ENCODE results near the gene PTGR3.

DNA sequence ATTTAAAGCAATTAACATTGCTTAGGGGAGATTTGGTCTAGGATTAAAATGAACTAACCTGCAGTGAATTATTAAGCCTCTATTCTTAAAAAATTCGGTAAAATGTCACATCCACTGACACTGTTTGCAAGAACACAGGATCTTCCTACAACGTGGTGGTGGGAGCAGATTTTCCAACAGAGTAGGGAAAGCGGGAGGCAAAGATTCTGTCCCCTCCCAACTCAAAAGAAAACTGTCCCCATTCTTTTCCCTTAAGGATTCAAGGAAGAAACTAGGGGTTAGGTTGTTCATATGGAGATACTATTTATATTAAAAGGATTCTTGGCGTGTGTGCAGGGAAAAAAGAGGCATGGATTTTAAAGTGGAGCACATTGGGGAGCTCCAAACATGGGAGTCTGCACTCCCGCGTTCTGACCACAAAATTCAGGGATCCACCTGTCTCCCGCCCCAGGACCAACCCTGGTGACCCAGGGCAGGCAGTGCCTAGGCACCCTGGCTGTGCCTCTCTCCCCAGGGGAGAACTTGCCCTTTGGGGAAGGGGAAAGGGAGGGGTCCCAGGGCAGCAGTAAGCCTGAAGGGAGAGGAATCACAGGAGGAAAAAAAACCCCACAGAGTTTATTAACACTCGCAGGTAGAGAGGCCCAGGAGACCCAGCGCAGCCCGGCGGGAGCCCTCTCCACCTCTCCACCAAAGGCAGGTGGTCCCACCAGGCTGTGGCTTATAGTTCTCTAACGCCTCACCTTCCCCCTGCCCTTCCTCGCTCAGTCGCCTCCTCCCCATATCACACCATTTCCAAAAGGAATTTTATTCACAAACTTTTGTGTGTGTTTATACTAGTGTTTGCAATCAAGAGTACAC is 2.3 kb downstream of the PTGR3 start:
- TF ChIP-seq CTCF (IDR thresholded peaks at IDR 0.05) = no peak
- TF ChIP-seq POLR2A (IDR thresholded peaks at IDR 0.05) = no peak
